Activated naive CD4-positive, alpha-beta T cell treated with anti-CD3 and anti-CD28 coated beads for 36 hours (primary cell): ENCODE results near the gene ELF3. TPM values are rescaled to one million over a fixed set of nuclear protein-coding genes. Genes with fewer than 3 reads are reported as not detected.

Experiments
- CTCF ChIA-PET: fragments of 350-600 bp; sonication (Branson Sonifier 250); formaldehyde crosslinking; loops from one replicate; lab custom pipeline; 2021; ENCODE audit warnings: antibody characterized with exemption; lab: Charles Lee
- DNase-seq: peaks from one replicate; pipeline ENCODE4 v3.0.0-alpha.2; 2020
- H3K27ac Mint-ChIP-seq: one replicate; pipeline ENCODE4 v1.8.0; 2021; ENCODE audit warnings: mild to moderate bottlenecking, mixed read lengths
- H3K27me3 Mint-ChIP-seq: one replicate; pipeline ENCODE4 v1.8.0; 2021; ENCODE audit warnings: low read depth, mixed read lengths
- H3K36me3 Mint-ChIP-seq: one replicate; pipeline ENCODE4 v1.8.0; 2021; ENCODE audit warnings: low read depth, mixed read lengths
- H3K4me1 Mint-ChIP-seq: one replicate; pipeline ENCODE4 v1.8.0; 2021; ENCODE audit warnings: low read depth, mixed read lengths
- H3K4me3 Mint-ChIP-seq: one replicate; pipeline ENCODE4 v1.8.0; 2021; ENCODE audit warnings: mild to moderate bottlenecking, moderate library complexity, mixed read lengths
- H3K9me3 Mint-ChIP-seq: one replicate; pipeline ENCODE4 v1.8.0; 2021; ENCODE audit warnings: mixed read lengths
- intact Hi-C: fragments of 100-400 bp; cut with micrococcal nuclease; formaldehyde crosslinking; loops from one replicate; pipeline ENCODE4 v1.15.1; 2023
- total RNA-seq, 2 experiments: library from RNA; stranded (reverse); gene quantifications; one replicate each; pipeline ENCODE4 v1.2.3, GENCODE V29; 2021

The ELF3 gene
- total RNA-seq, 2 experiments from 2014 or later: 0.27 to 0.31 TPM

GRCh38 chr1:202011994-202012393 is 1.6 kb downstream of the ELF3 start:
- CTCF ChIA-PET: interaction anchor here (0.8 to 3.1 kb wide), 6 partner anchors 12 to 134 kb away, joined by 3 to 23 read pairs (median 3); no protein-coding TSS in a partner anchor
- DNase-seq: no peak
- Mint-ChIP-seq H3K4me3 (no peak overlapping the region), H3K4me1 (no peaks in the 10 kb centered on the region), H3K27ac (no peak overlapping the region), H3K27me3 (no peaks in the 10 kb centered on the region), H3K9me3 (no peaks in the 10 kb centered on the region), H3K36me3 (no peaks in the 10 kb centered on the region)
- intact Hi-C loops: no loop called here

- Mint-ChIP-seq H3K27ac (no peak overlapping the region), H3K9me3 (no peaks in the 10 kb centered on the region), H3K4me3 (no peak overlapping the region), H3K36me3 (no peaks in the 10 kb centered on the region), H3K4me1 (no peaks in the 10 kb centered on the region), H3K27me3 (no peaks in the 10 kb centered on the region)
- intact Hi-C loops: no loop called here
- no peak for DNase-seq
- CTCF ChIA-PET: interaction anchor here (0.8 to 3.1 kb wide), 5 partner anchors 13 to 135 kb away, joined by 3 to 23 read pairs (median 3); no protein-coding TSS in a partner anchor
These were observed 2.4 kb downstream of the ELF3 start for GRCh38 chr1:202012544-202013478.

GRCh38 chr1:202013603-202014002 is 3.2 kb downstream of the ELF3 start:
- CTCF ChIA-PET: interaction anchor here (0.9 kb wide), 1 partner anchor 122 kb away, joined by 3 read pairs; no protein-coding TSS in a partner anchor
- Mint-ChIP-seq H3K27me3 (no peaks in the 10 kb centered on the region), H3K9me3 (no peaks in the 10 kb centered on the region), H3K27ac (no peak overlapping the region), H3K4me3 (no peak overlapping the region), H3K36me3 (no peaks in the 10 kb centered on the region), H3K4me1 (no peaks in the 10 kb centered on the region)
- intact Hi-C loops: no loop called here
- DNase-seq: no peak

DNA sequence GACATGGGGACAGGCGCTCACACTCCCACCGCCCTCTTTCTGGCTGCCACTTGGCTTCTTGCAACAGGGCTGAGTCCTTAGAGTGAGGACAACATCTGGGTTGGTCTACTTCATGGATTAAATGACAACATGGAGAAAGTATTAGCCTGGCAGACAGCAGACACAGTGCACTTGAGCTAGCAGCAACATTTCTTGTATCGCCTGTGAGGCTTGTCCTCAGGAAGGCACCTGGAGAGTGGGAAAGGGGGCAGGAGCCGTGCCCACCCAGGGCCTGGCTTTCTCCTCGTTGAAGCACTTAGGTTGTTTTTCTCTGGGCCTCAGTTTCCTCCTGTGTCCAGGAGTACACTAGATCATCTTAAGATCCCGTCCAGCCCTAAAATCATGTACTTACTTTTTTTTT is 3.7 kb downstream of the ELF3 start:
- no peaks in the 10 kb centered on the region for H3K36me3 Mint-ChIP-seq

DNA sequence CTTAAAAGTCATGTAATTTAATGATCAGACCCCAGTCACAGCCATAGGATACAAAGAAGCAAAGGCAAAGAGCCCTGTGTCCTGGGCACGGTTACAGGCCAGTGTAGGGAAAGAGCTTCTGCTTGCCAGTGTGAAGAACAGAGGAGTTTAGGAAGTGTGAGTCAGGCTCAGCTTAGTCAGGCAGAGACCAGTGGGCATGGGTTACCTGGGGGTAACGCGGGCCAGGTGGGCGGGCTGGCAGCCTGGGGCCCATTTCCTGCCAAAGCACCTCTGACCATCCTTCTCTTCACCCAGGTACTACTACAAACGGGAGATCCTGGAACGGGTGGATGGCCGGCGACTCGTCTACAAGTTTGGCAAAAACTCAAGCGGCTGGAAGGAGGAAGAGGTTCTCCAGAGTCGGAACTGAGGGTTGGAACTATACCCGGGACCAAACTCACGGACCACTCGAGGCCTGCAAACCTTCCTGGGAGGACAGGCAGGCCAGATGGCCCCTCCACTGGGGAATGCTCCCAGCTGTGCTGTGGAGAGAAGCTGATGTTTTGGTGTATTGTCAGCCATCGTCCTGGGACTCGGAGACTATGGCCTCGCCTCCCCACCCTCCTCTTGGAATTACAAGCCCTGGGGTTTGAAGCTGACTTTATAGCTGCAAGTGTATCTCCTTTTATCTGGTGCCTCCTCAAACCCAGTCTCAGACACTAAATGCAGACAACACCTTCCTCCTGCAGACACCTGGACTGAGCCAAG is 4.7 kb downstream of the ELF3 start:
- no peak overlapping the region for H3K4me3 Mint-ChIP-seq
- H3K36me3 Mint-ChIP-seq: no peaks in the 10 kb centered on the region
- CTCF ChIA-PET: no interaction called here
- H3K4me1 Mint-ChIP-seq: no peaks in the 10 kb centered on the region
- H3K9me3 Mint-ChIP-seq: no peaks in the 10 kb centered on the region
- no peak for DNase-seq
- intact Hi-C loops: no loop called here
- peaks cover 3% of the 10 kb centered on the region for H3K27me3 Mint-ChIP-seq
- H3K27ac Mint-ChIP-seq: no peak overlapping the region

More for the DNA sequence above, 3.7 kb downstream of the ELF3 start:
- intact Hi-C loops: no loop called here
- H3K4me3 Mint-ChIP-seq: no peak overlapping the region
- no peaks in the 10 kb centered on the region for H3K4me1 Mint-ChIP-seq
- CTCF ChIA-PET: interaction anchor here (0.9 kb wide), 1 partner anchor 122 kb away, joined by 3 read pairs; no protein-coding TSS in a partner anchor
- no peak overlapping the region for H3K27ac Mint-ChIP-seq
- peaks cover 1% of the 10 kb centered on the region for H3K27me3 Mint-ChIP-seq
- no peaks in the 10 kb centered on the region for H3K9me3 Mint-ChIP-seq
- no peak for DNase-seq

GRCh38 chr1:202015662-202015937 is 5.2 kb downstream of the ELF3 start:
- Mint-ChIP-seq H3K4me1 (no peaks in the 10 kb centered on the region), H3K36me3 (no peaks in the 10 kb centered on the region), H3K9me3 (no peaks in the 10 kb centered on the region), H3K27me3 (peaks cover 3% of the 10 kb centered on the region), H3K27ac (no peak overlapping the region), H3K4me3 (no peak overlapping the region)
- no peak for DNase-seq
- intact Hi-C loops: no loop called here
- CTCF ChIA-PET: interaction anchor here (1.0 kb wide), 1 partner anchor 119 kb away, joined by 4 read pairs; no protein-coding TSS in a partner anchor

DNA sequence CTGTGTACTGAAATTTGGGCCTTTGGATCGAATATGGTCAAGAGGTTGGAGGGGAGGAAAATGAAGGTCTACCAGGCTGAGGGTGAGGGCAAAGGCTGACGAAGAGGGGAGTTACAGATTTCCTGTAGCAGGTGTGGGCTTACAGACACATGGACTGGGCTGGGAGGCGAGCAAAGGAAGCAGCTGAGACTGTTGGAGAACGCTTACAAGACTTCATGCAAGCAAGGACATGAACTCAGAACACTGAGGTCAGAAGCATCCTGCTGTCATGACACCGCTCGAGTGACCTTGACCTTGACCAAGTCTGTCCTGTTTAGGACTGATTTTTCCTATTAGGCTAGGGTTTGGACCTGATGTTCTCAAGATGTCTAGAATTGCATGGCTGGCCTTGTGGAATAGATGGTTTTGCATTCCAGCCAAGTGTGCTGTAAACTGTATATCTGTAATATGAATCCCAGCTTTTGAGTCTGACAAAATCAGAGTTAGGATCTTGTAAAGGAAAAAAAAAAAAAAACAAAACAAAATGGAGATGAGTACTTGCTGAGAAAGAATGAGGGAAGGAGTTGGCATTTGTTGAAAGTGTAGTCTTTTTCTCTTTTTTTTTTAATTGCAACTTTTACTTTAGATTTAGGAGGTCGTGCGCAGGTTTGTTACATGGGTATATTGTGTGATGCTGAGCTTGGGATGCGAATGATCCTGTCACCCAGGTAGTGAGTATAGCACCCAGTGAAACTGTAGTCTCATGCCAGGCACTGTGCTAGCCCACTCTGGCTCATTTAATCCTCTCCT is 5.8 kb downstream of the ELF3 start:
- H3K9me3 Mint-ChIP-seq: no peaks in the 10 kb centered on the region
- CTCF ChIA-PET: interaction anchor here (1.0 to 1.2 kb wide), 2 partner anchors 17 to 120 kb away, joined by 3 to 4 read pairs; no protein-coding TSS in a partner anchor
- H3K36me3 Mint-ChIP-seq: no peaks in the 10 kb centered on the region
- no peaks in the 10 kb centered on the region for H3K4me1 Mint-ChIP-seq
- H3K4me3 Mint-ChIP-seq: no peak overlapping the region
- intact Hi-C loops: no loop called here
- H3K27me3 Mint-ChIP-seq: peaks cover 3% of the 10 kb centered on the region
- H3K27ac Mint-ChIP-seq: no peak overlapping the region
- DNase-seq: no peak

DNA sequence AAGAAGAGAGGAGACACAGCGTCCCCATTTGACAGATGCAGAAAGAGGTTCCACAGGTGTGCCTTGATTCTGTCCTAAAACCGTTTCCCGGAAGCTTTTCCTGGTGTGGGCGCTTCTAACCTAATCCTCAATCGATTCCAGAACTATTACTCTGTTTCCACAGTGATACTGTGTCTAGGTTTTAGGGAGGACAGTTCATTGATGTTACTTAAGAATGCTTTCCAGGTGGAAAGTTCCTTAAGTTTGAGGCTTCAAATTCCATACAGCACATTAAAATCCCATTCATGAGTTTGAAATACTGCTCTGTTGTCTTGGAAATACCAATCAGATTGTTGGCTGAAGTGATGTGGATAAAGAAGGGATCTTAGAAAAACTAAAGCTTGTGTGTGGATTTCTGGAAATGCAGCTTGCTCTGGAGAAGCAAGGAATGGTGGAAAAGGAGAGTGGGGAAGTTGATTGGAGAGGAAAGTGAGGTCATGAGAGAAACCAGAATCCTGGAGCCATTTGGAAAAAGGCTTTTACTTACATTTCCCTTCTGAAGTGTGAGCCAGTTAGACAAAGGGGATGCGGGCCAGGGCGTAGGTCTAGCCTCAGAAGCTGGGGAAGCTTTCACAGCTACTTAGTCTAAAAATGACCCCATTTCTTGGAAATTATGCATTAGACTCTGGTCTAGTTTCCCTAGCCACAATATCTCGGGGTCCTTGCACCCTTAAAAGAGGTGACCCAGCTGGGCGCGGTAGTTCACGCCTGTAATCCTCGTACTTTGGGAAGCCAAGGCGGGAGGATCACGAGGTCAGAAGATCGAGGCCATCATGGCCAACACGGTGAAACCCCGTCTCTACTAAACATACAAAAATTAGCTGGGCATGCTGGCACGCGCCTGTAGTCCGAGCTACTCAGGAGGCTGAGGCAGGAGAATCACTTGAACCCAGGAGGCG is 6.7 kb downstream of the ELF3 start:
- peaks cover 3% of the 10 kb centered on the region for H3K27me3 Mint-ChIP-seq
- H3K27ac Mint-ChIP-seq: no peak overlapping the region
- H3K4me1 Mint-ChIP-seq: no peaks in the 10 kb centered on the region
- CTCF ChIA-PET: interaction anchor here (1.2 kb wide), 2 partner anchors 8 to 18 kb away, joined by 3 read pairs; no protein-coding TSS in a partner anchor
- intact Hi-C loops: no loop called here
- H3K36me3 Mint-ChIP-seq: no peaks in the 10 kb centered on the region
- no peak for DNase-seq
- H3K4me3 Mint-ChIP-seq: no peak overlapping the region
- H3K9me3 Mint-ChIP-seq: no peaks in the 10 kb centered on the region

GRCh38 chr1:202017749-202018467 is 7.5 kb downstream of the ELF3 start:
- Mint-ChIP-seq H3K36me3 (no peaks in the 10 kb centered on the region), H3K9me3 (no peaks in the 10 kb centered on the region)

DNA sequence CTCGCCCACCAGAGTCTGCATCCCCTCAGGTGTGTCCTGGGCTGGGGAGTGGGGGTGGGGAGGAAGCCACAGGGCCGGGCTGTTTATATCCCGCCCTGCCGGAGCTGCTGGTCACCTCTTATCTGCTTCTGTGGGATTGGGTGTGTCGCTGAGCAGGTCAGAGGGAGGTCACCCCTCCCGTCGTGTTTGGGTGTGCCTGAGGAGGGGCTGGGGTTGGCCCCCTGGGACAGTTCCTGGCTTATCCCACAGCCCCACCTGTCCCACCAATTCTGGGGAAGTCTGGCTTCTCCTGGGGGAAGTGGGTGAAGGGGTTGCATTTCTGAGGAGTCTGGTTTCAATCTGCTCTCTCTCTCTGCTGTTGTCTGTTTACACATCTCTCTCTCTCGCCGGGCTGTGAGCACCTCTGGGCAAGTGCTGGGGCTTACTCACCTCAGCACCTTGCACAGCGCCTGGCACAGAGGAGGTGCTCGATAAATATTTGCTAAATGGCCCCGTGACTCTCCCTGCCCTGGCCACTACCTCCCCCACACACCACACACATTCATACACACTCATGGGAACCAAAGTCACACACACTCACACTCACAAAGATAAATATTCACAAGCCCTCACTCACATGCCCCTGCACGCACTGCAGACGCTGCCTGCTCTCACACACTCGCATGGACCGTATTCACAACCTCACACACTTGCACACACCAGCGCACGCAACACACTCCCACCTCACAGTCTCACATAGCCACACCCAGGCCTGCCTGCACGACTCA is 8.3 kb downstream of the ELF3 start:
- no peak overlapping the region for H3K4me3 Mint-ChIP-seq
- no peaks in the 10 kb centered on the region for H3K4me1 Mint-ChIP-seq
- no peaks in the 10 kb centered on the region for H3K9me3 Mint-ChIP-seq
- no peak overlapping the region for H3K27ac Mint-ChIP-seq
- DNase-seq: no peak
- CTCF ChIA-PET: no interaction called here
- peaks cover 3% of the 10 kb centered on the region for H3K27me3 Mint-ChIP-seq
- intact Hi-C loops: no loop called here
- H3K36me3 Mint-ChIP-seq: no peaks in the 10 kb centered on the region

More at GRCh38 chr1:202017749-202018467, 7.5 kb downstream of the ELF3 start:
- intact Hi-C loops: no loop called here
- Mint-ChIP-seq H3K4me3 (no peak overlapping the region), H3K27ac (no peak overlapping the region), H3K4me1 (no peaks in the 10 kb centered on the region), H3K27me3 (peaks cover 3% of the 10 kb centered on the region)
- CTCF ChIA-PET: interaction anchor here (1.2 kb wide), 2 partner anchors 9 to 18 kb away, joined by 3 read pairs; no protein-coding TSS in a partner anchor
- DNase-seq: no peak
